Parathyroid adenoma (tissue), 2 donors: ENCODE results near the gene C1QL1.
"Not testable (repeated sequence)": the region's sequence is repeated elsewhere in the genome, so short reads cannot be mapped to it uniquely, and the experiment has no call there.

Experiments
- H2AFZ ChIP-seq: fragments of 300-600 bp; sonication (generic); one replicate; pipeline ENCODE4 v1.7.0; 2017; ENCODE audit warnings: antibody characterized with exemption, mild to moderate bottlenecking
- H3K27ac ChIP-seq: fragments of 300-600 bp; sonication (generic); one replicate; pipeline ENCODE4 v1.7.0; 2017
- H3K27me3 ChIP-seq: fragments of 300-600 bp; sonication (generic); one replicate; pipeline ENCODE4 v1.7.0; 2017; ENCODE audit warnings: low read length; ENCODE audit not compliant: control insufficient read depth, insufficient read depth
- H3K36me3 ChIP-seq: fragments of 300-600 bp; sonication (generic); one replicate; pipeline ENCODE4 v1.7.0; 2017; ENCODE audit warnings: low read length; ENCODE audit not compliant: control insufficient read depth, insufficient read depth
- H3K4me1 ChIP-seq: fragments of 300-600 bp; sonication (generic); one replicate; pipeline ENCODE4 v1.7.0; 2017; ENCODE audit warnings: control low read depth
- H3K4me2 ChIP-seq: fragments of 300-600 bp; sonication (generic); one replicate; pipeline ENCODE4 v1.7.0; 2017; ENCODE audit warnings: low read length
- H3K4me3 ChIP-seq: fragments of 300-600 bp; sonication (generic); one replicate; pipeline ENCODE4 v1.7.0; 2017; ENCODE audit warnings: low read depth, low read length
- H3K79me2 ChIP-seq: fragments of 300-600 bp; sonication (generic); one replicate; pipeline ENCODE4 v1.7.0; 2017; ENCODE audit warnings: control low read depth
- H3K9ac ChIP-seq: fragments of 300-600 bp; sonication (generic); one replicate; pipeline ENCODE4 v1.7.0; 2017; ENCODE audit warnings: mild to moderate bottlenecking
- H3K9me3 ChIP-seq: fragments of 300-600 bp; sonication (generic); one replicate; pipeline ENCODE4 v1.7.0; 2017; ENCODE audit warnings: low read length; ENCODE audit not compliant: control insufficient read depth
- CTCF ChIP-seq: fragments of 300-600 bp; sonication (generic); IDR thresholded peaks from one replicate; pipeline ENCODE4 v1.7.0; 2017; ENCODE audit warnings: antibody characterized with exemption, mild to moderate bottlenecking
- donor health status: primary hyperparathyroidism.

The C1QL1 gene

DNA sequence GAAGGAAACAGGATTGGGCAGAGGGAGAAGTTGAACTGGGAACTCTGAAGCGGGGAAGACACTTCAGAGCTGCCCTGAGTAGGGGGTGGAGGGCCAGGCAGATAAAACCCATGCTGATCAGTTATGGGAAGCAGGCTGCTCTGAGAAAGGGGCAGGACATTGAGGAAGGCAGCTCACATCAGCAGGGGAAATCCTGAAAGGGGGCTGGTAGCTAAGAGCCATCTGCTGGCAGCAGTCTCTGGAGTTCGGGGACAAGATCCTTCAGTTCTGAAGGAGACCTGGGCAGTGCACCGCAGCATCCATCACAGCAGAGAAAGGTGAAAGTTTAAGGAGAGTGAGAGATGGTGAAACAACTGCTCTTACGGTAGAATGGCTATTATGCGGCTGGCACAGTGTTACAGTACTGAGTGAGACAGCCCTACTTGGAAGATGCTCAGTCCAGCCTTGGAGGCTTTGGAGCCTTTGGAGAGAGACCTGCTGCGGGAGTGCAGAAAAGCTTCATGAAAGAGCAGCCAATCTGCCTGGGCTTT lies 15.1 kb downstream of the C1QL1 start:
- Histone ChIP-seq H3K4me1 (no peaks in the 10 kb centered on the region), H3K4me2 (no peak overlapping the region), H2AFZ (no peak overlapping the region), H3K36me3 (no peaks in the 10 kb centered on the region), H3K9ac (no peak overlapping the region), H3K27ac (no peak overlapping the region), H3K9me3 (no peaks in the 10 kb centered on the region), H3K79me2 (no peaks in the 10 kb centered on the region), H3K27me3 (no peaks in the 10 kb centered on the region), H3K4me3 (no peak overlapping the region)
- TF ChIP-seq CTCF, result no peak

DNA sequence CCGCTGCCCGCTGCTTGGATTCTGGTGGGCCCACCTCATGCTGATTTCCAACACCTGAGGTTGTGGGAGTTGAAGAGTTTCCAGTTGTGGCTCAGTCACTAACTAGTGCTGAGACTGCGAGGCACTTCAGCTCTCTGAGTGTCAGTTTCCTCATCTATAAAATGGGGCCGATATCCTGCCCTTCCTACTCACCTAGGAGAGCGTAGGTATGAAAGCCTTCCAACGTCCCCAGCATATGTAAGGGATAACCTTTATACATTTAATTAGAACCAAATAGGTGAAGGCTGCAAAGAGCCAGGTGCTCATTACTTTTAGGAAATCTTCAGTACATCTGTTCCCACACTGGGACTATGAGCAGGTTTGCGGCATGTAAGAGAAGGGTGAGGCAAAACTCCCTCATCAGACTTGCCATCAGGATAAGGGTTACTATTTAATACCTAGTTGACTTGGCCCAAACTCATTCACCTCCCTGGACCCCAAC lies 19.7 kb downstream of the C1QL1 start:
- Histone ChIP-seq H3K79me2 (no peaks in the 10 kb centered on the region), H3K36me3 (no peaks in the 10 kb centered on the region), H3K9me3 (no peaks in the 10 kb centered on the region), H3K4me2 (peak overlapping the region; percentile 98), H2AFZ (peak overlapping the region; percentile 89), H3K27ac (no peak overlapping the region), H3K27me3 (no peaks in the 10 kb centered on the region), H3K4me1 (no peaks in the 10 kb centered on the region), H3K4me3 (peak overlapping the region; percentile 66), H3K9ac (no peak overlapping the region)
- no peak for TF ChIP-seq CTCF

DNA sequence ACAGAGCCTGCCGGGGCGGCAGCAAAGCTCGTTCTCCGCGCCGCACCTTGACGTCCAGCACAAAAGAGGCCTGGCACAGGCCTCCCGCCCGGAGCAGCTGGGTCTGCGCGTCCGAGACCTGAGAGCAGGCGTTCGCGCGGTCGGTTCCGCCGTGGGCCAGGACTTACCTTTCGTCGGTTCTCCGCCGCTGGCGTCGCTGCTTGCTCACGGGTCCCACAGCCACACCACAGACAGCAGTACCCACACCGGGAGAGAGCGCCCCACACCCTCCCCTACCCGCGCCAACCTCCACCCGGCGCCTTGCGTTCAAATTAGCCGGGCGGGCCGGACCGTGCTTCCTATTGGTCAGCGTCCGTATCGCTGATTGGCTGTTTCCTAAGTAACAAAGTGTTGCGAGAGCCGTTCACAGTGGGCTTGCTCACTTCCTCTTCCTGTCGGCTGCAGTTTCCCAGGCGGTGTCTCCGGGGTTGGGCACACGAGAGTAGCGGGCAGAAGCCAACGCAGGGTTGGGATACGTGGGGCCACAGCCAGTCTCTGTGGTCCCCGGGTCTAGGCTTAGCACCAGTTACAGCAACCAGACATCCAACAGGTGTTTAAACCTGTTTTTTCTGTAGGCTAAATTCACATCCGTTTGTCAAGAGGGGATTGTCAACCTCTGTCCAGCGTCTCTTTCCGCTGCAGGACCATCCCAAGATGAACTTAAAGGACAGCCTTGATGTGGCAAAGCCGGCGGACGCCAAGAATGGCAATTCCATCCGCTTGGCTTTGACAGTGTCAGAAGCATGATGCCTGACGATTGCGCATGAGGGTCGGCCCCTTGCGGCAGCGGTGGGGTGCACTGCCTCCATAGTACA lies 20.4 kb downstream of the C1QL1 start, which contains the start of gene KIF18B:
Gene KIF18B (minus strand): TSS at position 313 of the 854 bp plus-strand sequence. CDS start 11,429 bp downstream, outside the sequence.
- Histone ChIP-seq H3K4me1 (no peaks in the 10 kb centered on the region), H3K4me2 (peak within 1 kb of the TSS; percentile 98), H3K9ac (no peak within 1 kb of the TSS), H3K9me3 (no peaks in the 10 kb centered on the region), H3K4me3 (peak within 1 kb of the TSS; percentile 66), H3K79me2 (no peaks in the 10 kb centered on the region), H2AFZ (peak within 1 kb of the TSS; percentile 89), H3K27me3 (no peaks in the 10 kb centered on the region), H3K36me3 (no peaks in the 10 kb centered on the region), H3K27ac (no peak within 1 kb of the TSS)
- no peak for TF ChIP-seq CTCF

DNA sequence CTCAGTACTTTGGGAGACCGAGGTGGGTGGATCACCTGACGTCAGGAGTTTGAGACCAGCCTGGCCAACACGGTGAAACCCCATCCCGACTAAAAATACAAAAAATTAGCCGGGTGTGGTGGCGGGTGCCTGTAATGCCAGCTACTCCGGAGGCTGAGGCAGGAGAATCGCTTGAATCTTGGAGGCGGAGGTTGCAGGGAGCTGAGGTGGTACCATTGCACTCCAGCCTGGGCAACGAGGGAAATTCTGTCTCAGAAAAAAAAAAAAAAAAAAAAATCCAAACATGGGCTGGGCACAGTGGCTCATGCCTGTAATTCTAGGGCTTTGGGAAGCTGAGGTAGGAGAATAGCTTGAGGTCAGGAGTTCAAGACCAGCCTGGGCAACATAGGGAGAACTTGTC lies 22.5 kb downstream of the C1QL1 start:
- not testable (repeated sequence) for H3K79me2 ChIP-seq, H3K4me2 ChIP-seq, H3K4me1 ChIP-seq, H3K4me3 ChIP-seq, H3K27ac ChIP-seq, H3K27me3 ChIP-seq, H3K36me3 ChIP-seq, H3K9ac ChIP-seq, H3K9me3 ChIP-seq, H2AFZ ChIP-seq

- TF ChIP-seq CTCF, result no peak
- no peak overlapping the region for H3K9ac ChIP-seq
- no peaks in the 10 kb centered on the region for H3K4me1 ChIP-seq
- H3K27me3 ChIP-seq, result no peaks in the 10 kb centered on the region
- no peak overlapping the region for H3K4me3 ChIP-seq
- H3K36me3 ChIP-seq, result no peaks in the 10 kb centered on the region
- H2AFZ ChIP-seq, result no peak overlapping the region
- H3K9me3 ChIP-seq, result no peaks in the 10 kb centered on the region
- H3K27ac ChIP-seq, result no peak overlapping the region
- no peaks in the 10 kb centered on the region for H3K79me2 ChIP-seq
- H3K4me2 ChIP-seq, result no peak overlapping the region
Measured at GRCh38 chr17:44942456-44942855, 25.6 kb downstream of the C1QL1 start.
